GM20000 (cell line): ENCODE measurements around the gene CES2.
"Not testable (repeated sequence)": the region's sequence is repeated elsewhere in the genome, so short reads cannot be mapped to it uniquely, and the experiment has no call there.

ENCODE experiments used
- DNase-seq: peaks from one replicate; pipeline ENCODE4 v3.0.0; 2012; ENCODE audit warnings: low spot score
- TF ChIP-seq, protein P1 (sequence below): IDR thresholded peaks from 2 replicates; pipeline ENCODE4 v1.5.1; 2012; ENCODE audit warnings: mild to moderate bottlenecking, control low read depth; ENCODE audit errors: extremely low read depth, missing control alignments

Gene CES2

DNA sequence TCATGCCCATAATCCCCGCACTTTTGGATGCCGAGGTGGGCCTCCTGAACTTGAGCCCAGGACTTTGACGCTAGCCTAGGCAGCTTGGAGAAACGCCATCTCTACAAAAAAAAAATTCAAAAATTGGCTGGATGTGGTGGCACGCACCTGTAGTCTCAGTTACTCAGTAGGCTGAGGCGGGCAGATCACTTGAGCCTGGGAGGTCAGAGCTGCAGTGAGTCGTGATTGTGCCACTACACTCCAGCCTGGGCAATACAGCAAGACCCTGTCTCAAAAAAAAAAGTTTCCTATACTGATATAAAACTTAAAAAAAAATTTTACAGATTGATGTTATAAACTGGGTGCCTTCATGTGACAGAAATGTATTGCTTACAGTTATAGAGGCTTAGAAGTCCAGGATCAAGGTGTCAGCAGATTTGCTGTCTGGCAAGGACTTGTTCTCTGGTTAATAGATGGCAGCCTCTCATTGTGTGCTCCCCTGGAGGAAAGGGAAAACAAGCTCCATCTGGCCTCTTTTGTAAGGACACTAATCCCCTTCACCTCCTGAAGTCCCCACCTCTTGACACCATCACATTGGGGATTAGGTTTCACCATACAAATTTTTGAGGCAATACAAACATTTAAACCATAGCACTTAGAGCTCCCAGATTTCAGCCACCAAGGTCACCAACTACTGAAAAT is 17.3 kb downstream of the CES2 start:
- TF ChIP-seq, protein P1, sequence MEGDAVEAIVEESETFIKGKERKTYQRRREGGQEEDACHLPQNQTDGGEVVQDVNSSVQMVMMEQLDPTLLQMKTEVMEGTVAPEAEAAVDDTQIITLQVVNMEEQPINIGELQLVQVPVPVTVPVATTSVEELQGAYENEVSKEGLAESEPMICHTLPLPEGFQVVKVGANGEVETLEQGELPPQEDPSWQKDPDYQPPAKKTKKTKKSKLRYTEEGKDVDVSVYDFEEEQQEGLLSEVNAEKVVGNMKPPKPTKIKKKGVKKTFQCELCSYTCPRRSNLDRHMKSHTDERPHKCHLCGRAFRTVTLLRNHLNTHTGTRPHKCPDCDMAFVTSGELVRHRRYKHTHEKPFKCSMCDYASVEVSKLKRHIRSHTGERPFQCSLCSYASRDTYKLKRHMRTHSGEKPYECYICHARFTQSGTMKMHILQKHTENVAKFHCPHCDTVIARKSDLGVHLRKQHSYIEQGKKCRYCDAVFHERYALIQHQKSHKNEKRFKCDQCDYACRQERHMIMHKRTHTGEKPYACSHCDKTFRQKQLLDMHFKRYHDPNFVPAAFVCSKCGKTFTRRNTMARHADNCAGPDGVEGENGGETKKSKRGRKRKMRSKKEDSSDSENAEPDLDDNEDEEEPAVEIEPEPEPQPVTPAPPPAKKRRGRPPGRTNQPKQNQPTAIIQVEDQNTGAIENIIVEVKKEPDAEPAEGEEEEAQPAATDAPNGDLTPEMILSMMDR = no peak
- DNase-seq = no peak

GRCh38 chr16:66953462-66954096 is 18.3 kb downstream of the CES2 start:
- DNase-seq = no peak
- TF ChIP-seq, protein P1 = no peak

DNA sequence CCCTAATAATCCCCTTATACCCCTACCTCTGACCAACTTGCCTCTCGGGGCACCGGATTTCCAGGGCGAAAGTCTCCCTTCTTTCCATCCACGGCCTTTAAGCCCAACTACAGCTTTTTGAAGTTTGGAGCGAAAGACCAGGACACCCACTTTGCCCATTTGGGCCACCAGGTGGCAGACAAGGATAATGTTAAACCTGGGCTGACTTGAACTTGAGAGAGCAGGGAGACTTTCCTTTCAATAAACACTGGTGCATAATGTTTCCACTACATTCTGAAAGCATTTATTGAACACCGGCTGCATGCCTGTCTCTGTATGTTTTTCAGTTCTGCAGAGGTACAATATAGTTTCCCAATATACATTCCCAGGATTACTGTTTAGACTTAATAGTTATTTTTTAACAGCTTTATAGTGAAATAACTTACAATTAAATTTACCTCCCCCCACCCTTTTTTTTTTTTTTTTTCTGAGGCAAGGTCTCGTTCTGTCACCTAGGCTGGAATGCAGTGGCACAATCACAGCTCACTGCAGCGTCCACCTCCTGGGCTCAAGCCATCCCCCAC is 18.9 kb downstream of the CES2 start:
- TF ChIP-seq, protein P1 = peak; percentile 67
- DNase-seq = peak; percentile 79

DNA sequence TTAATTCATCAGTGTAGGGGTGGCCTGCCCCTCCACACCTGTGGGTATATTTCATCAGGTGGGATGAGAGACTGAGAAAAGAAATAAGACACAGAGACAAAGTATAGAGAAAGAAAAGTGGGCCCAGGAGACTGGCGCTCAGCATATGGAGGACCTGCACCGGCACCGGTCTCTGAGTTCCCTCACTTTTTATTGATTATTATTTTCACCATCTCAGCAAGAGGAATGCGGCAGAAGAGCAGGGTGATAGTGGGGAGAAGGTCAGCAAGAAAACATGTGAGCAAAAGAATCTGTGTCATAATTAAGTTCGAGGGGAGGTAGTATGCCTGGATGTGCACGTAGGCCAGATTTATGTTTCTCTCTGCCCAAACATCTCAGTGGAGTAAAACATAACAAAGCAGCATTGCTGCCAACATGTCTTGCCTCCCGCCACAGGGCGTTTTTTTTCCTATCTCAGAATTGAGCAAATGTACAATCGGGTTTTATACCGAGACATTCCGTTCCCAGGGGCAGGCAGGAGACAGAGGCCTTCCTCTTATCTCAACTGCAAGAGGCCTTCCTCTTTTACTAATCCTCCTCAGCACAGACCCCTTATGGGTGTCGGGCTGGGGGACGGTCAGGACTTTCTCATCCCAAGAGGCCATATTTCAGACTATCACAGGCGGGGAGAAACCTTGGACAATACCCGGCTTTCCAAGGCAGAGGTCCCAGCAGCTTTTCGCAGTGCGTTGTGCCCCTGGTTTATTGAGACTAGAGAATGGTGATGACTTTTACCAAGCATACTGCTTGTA is 20.2 kb downstream of the CES2 start:
- not testable (repeated sequence) for DNase-seq

DNA sequence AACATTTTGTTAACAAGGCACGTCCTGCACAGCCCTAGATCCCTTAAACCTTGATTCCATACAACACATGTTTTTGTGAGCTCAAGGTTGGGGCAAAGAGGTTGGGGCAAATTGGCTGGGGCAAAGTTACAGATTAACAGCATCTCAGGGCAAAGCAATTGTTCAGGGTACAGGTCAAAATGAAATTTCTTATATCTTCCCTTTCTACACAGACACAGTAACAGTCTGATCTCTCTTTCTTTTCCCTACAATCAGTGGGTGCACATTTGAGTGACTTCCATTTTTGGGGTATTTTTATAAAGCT is 20.8 kb downstream of the CES2 start:
- DNase-seq = not testable (repeated sequence)

- TF ChIP-seq, protein P1 = no peak
- DNase-seq = no peak
These were observed 23.8 kb downstream of the CES2 start for GRCh38 chr16:66958857-66959703.

DNA sequence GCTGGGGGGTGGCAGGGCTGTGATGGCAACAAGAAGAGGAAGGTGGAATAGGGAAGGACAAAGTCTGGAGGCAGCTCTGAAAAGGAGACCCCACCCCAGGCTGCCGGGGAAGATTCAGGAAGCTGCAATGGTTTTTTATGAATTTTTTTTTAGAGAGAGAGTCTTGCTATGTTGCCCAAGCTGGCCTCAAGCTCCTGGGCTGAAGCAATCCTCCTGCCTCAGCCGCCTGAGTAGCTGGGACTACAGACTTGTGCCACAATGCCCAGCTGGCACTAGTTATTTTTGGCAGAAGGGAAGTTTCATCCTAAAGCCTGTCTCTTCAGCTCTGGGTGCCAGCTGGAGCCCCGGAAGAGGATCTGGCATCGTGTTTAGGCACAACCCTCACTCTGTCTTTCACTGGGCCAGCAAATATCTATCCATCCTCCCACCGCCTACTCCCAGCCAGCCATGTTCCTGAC is 24.4 kb downstream of the CES2 start:
- TF ChIP-seq, protein P1 = no peak
- DNase-seq = no peak
